GM23338 (cell line): ENCODE measurements around the gene MAN1C1. TPM values are rescaled to one million over a fixed set of nuclear protein-coding genes. Genes with fewer than 3 reads are reported as not detected.

Source experiments
- ATAC-seq: fragments of 200-7000 bp; cut with Tn5 transposase; 3 replicates; pipeline ENCODE4 v1.9.1; 2020
- DNase-seq: peaks from one replicate; pipeline ENCODE4 v3.0.0-alpha.2; 2015; ENCODE audit warnings: low spot score
- H2AFZ ChIP-seq: fragments of 200-600 bp; sonication (generic); 2 replicates; pipeline ENCODE4 v1.8.0; 2016; ENCODE audit warnings: antibody characterized with exemption, mild to moderate bottlenecking, moderate library complexity
- H3F3A ChIP-seq: fragments of 200-600 bp; sonication (generic); replicated peaks from 2 replicates; pipeline ENCODE4 v1.8.0; 2017; ENCODE audit warnings: antibody characterized with exemption, mixed run types, low read depth
- H3K27ac ChIP-seq: fragments of 200-600 bp; sonication (generic); 2 replicates; pipeline ENCODE4 v1.6.1; 2016; ENCODE audit warnings: low read depth
- H3K27me3 ChIP-seq: fragments of 200-600 bp; sonication (generic); 2 replicates; pipeline ENCODE4 v1.8.0; 2016; ENCODE audit warnings: mild to moderate bottlenecking, mixed run types, moderate library complexity; ENCODE audit not compliant: insufficient read depth
- H3K36me3 ChIP-seq: fragments of 200-600 bp; sonication (generic); 2 replicates; pipeline ENCODE4 v1.8.0; 2016; ENCODE audit warnings: mild to moderate bottlenecking; ENCODE audit not compliant: insufficient read depth
- H3K4me1 ChIP-seq: fragments of 200-600 bp; sonication (generic); 2 replicates; pipeline ENCODE4 v1.8.0; 2016; ENCODE audit warnings: mild to moderate bottlenecking, moderate library complexity; ENCODE audit not compliant: insufficient read depth
- H3K4me2 ChIP-seq: fragments of 200-600 bp; sonication (generic); 2 replicates; pipeline ENCODE4 v1.7.1; 2017; ENCODE audit warnings: mixed run types
- H3K4me3 ChIP-seq: fragments of 200-600 bp; sonication (generic); 2 replicates; pipeline ENCODE4 v1.6.1; 2016; ENCODE audit warnings: mixed run types
- H3K79me2 ChIP-seq: fragments of 200-600 bp; sonication (generic); replicated peaks from 2 replicates; pipeline ENCODE4 v1.8.0; 2017; ENCODE audit warnings: mild to moderate bottlenecking; ENCODE audit not compliant: insufficient read depth
- H3K9me2 ChIP-seq: fragments of 200-600 bp; sonication (generic); 2 replicates; pipeline ENCODE4 v1.8.0; 2017; ENCODE audit not compliant: insufficient read depth
- H4K20me1 ChIP-seq: fragments of 200-600 bp; sonication (generic); replicated peaks from 2 replicates; pipeline ENCODE4 v1.8.0; 2017; ENCODE audit warnings: mild to moderate bottlenecking; ENCODE audit not compliant: insufficient read depth
- H3K27ac Mint-ChIP-seq: 2 replicates; pipeline ENCODE4 v1.8.0; 2020; ENCODE audit warnings: inconsistent platforms, mild to moderate bottlenecking, moderate library complexity, mixed read lengths
- H3K27me3 Mint-ChIP-seq: 3 replicates; pipeline ENCODE4 v1.8.0; 2022; ENCODE audit warnings: low read depth, mild to moderate bottlenecking, moderate library complexity, mixed read lengths, inconsistent platforms; ENCODE audit not compliant: insufficient read depth, poor library complexity
- H3K36me3 Mint-ChIP-seq: 3 replicates; pipeline ENCODE4 v1.8.0; 2021; ENCODE audit warnings: low read depth, mild to moderate bottlenecking, inconsistent platforms, moderate library complexity, mixed read lengths
- H3K4me1 Mint-ChIP-seq: 3 replicates; pipeline ENCODE4 v1.8.0; 2020; ENCODE audit warnings: mild to moderate bottlenecking, inconsistent platforms, mixed read lengths
- H3K4me3 Mint-ChIP-seq: 3 replicates; pipeline ENCODE4 v1.8.0; 2021; ENCODE audit warnings: moderate library complexity, mild to moderate bottlenecking, inconsistent platforms, mixed read lengths
- H3K9me3 Mint-ChIP-seq: 3 replicates; pipeline ENCODE4 v1.8.0; 2020; ENCODE audit warnings: moderate library complexity, mild to moderate bottlenecking, inconsistent platforms, mixed read lengths
- CTCF ChIP-seq, 2 experiments: fragments of 200-600 bp in 1 of 2; sonication (generic) in 1 of 2; conservative IDR thresholded peaks; 2 replicates each; pipeline versions ENCODE4 v1.5.1 to v1.6.1; 2016 to 2017; ENCODE audit warnings: antibody characterized with exemption in 2 of 2, low read depth in 2 of 2, mild to moderate bottlenecking in 2 of 2, moderate library complexity in 1 of 2
- ETS1 ChIP-seq: IDR thresholded peaks from 2 replicates; pipeline ENCODE4 v1.6.1; 2016; ENCODE audit warnings: antibody characterized with exemption
- EZH2phosphoT487 ChIP-seq: fragments of 200-600 bp; sonication (generic); IDR thresholded peaks from one replicate; pipeline ENCODE4 v1.8.1; 2018; ENCODE audit warnings: antibody characterized with exemption; ENCODE audit not compliant: unreplicated experiment
- ZNF331 ChIP-seq: fragments of 250-450 bp; sonication (Bioruptor Pico); IDR thresholded peaks from 2 replicates; pipeline ENCODE4 v1.5.0; 2020; ENCODE audit warnings: low read depth, mild to moderate bottlenecking, moderate library complexity
- polyA plus RNA-seq: library from polyadenylated mRNA; unstranded; fragments of >200 nt; fragmentation: Nextera tagmentation; extraction: Ambion mirVana; gene quantifications from 2 replicates; pipeline ENCODE4 v1.2.1, GENCODE V29; 2016
- total RNA-seq: library from RNA; depleted of rRNA; stranded (reverse); fragments of >200 nt; shearing (Covaris generic); gene quantifications from 2 replicates; pipeline ENCODE4 v1.2.3, GENCODE V29; 2014

MAN1C1 gene
- total and polyA plus RNA-seq, 2 experiments from 2014 or later: 5.4 to 13.6 TPM

GRCh38 chr1:25796811-25797458 lies 180.3 kb downstream of the MAN1C1 start:
- ATAC-seq: peak; percentile 48
- H3K36me3 ChIP-seq: no peaks in the 10 kb centered on the region
- DNase-seq: peak; percentile 95
- TF ChIP-seq EZH2phosphoT487 (no peak), CTCF (conservative IDR thresholded peaks at IDR 0.05; ENCODE audit: low read depth in 2 of 2) (peak; percentile 88 to 93), ETS1 (0 out of 2 replicates have a peak, but pooled peaks have one; percentile 38)
- H3K9me2 ChIP-seq: no peaks in the 10 kb centered on the region
- H3K4me2 ChIP-seq: 0 out of 2 replicates have a peak overlapping the region, but pooled peaks have one; percentile 1
- H3K9me3 Mint-ChIP-seq: no peaks in the 10 kb centered on the region
- H3K27ac Mint-ChIP-seq: peak overlapping the region; percentile 16; the same call in 1 of the 2 replicates
- H3K27me3 Mint-ChIP-seq: peaks cover 18% of the 10 kb centered on the region
- peaks cover 6% of the 10 kb centered on the region; the same call in 1 of the 3 replicates for H3K36me3 Mint-ChIP-seq
- 0 out of 2 replicates have a peak, but pooled peaks cover 6% of the 10 kb centered on the region for H3K79me2 ChIP-seq
- H3K4me1 Mint-ChIP-seq: peaks cover 28% of the 10 kb centered on the region
- H4K20me1 ChIP-seq: no peaks in the 10 kb centered on the region; the same call in 1 of the 2 replicates
- peak overlapping the region; percentile 29; the same call in 1 of the 2 replicates for H3K27ac ChIP-seq
- H3K4me1 ChIP-seq: peaks cover 3% of the 10 kb centered on the region
- H3K4me3 ChIP-seq: no peak overlapping the region
- peak overlapping the region; percentile 25 for H3K4me3 Mint-ChIP-seq
- H2AFZ ChIP-seq: peak overlapping the region; percentile 85
- no peaks in the 10 kb centered on the region for H3K27me3 ChIP-seq
- H3F3A ChIP-seq: peaks cover 8% of the 10 kb centered on the region; the same call in 1 of the 2 replicates

GRCh38 chr1:25797939-25798338 lies 181.3 kb downstream of the MAN1C1 start:
- Histone ChIP-seq H3K9me2 (no peaks in the 10 kb centered on the region), H3K4me1 (peaks cover 3% of the 10 kb centered on the region), H3K79me2 (0 out of 2 replicates have a peak, but pooled peaks cover 7% of the 10 kb centered on the region), H3K36me3 (no peaks in the 10 kb centered on the region), H2AFZ (no peak overlapping the region), H4K20me1 (peaks cover 3% of the 10 kb centered on the region; the same call in 1 of the 2 replicates), H3F3A (peaks cover 8% of the 10 kb centered on the region; the same call in 1 of the 2 replicates), H3K4me2 (no peak overlapping the region), H3K27me3 (no peaks in the 10 kb centered on the region), H3K27ac (no peak overlapping the region), H3K4me3 (no peak overlapping the region)
- peaks cover 18% of the 10 kb centered on the region for H3K27me3 Mint-ChIP-seq
- TF ChIP-seq CTCF (conservative IDR thresholded peaks at IDR 0.05; ENCODE audit: low read depth in 2 of 2): peak; percentile 64 to 89
- TF ChIP-seq ZNF331 (CRISPR knock-in tag): no peak
- H3K4me3 Mint-ChIP-seq: no peak overlapping the region
- no peak overlapping the region for H3K27ac Mint-ChIP-seq
- H3K9me3 Mint-ChIP-seq: no peaks in the 10 kb centered on the region
- DNase-seq (peak; percentile 83), ATAC-seq (peak; percentile 72)
- peaks cover 32% of the 10 kb centered on the region for H3K4me1 Mint-ChIP-seq
- H3K36me3 Mint-ChIP-seq: peaks cover 6% of the 10 kb centered on the region; the same call in 1 of the 3 replicates
